ENCODE measurements around the gene ATP5F1B. TPM values are rescaled to one million over a fixed set of nuclear protein-coding genes. Genes with fewer than 3 reads are reported as not detected.
A peak's percentile ranks its signal among the peaks of the same experiment; 100 is the strongest.

Gene ATP5F1B
- total and polyA plus RNA-seq, 2 of the 13 experiments (the other 11 are each of a cell fraction or from before 2014, with no cell fraction given) = 1,051 to 1,180 TPM

GRCh38 chr12:56661979-56662638 lies 16.3 kb upstream of the ATP5F1B start:
- FAIRE-seq = no peak
- Histone ChIP-seq H3K36me3 (replicated peaks in 1 of 2; ENCODE audit: control insufficient read depth in 1 of 2, insufficient read depth in 2 of 2, low read length in 2 of 2) (peaks cover 5 to 28% of the 10 kb centered on the region in 2 experiments), H3K79me2 (ENCODE audit: insufficient read depth, low read length) (no peaks in the 10 kb centered on the region), H2AFZ (ENCODE audit: low read length) (no peak overlapping the region), H3K27ac (ENCODE audit: extremely low read length, insufficient read depth, low read length) (no peak overlapping the region), H3K4me1 (ENCODE audit: insufficient read depth, low read length) (no peaks in the 10 kb centered on the region), H3K27me3 (ENCODE audit: control insufficient read depth in 1 of 2, insufficient read depth in 2 of 2, low read length in 2 of 2) (no peaks in the 10 kb centered on the region), H3K4me3 (replicated peaks in 1 of 3; ENCODE audit: insufficient read depth in 1 of 3, low read depth in 2 of 3, low read length in 3 of 3) (no peak overlapping the region), H3K4me2 (ENCODE audit: low read depth, low read length) (no peak overlapping the region), H3K9me3 (ENCODE audit: low read length) (no peaks in the 10 kb centered on the region), H4K20me1 (ENCODE audit: insufficient read depth, low read length) (no peaks in the 10 kb centered on the region), H3K9ac (ENCODE audit: insufficient read depth, low read depth, low read length) (no peak overlapping the region)
- no peak for DNase-seq (ENCODE audit: low spot score)
- WGBS (ENCODE audit: low lambda C conversion rate) = 90% methylated on average over 13 of the region's 13 CpGs
- in situ Hi-C loops (cut with HindIII; ENCODE audit: extremely low pct_ligation_motif_present, low pct_unique_long_range_greater_than_20kb) = no loop called here
- POLR2A ChIA-PET = interaction anchor here (0.7 to 2.3 kb wide), 4 partner anchors 16 to 25 kb away, joined by 4 to 9 read pairs (median 6); partner anchors contain the start of gene ATP5F1B
- no TSS peak for BruUV-seq (replicated peaks)
- intact Hi-C loops (cut with micrococcal nuclease; ENCODE audit: unreplicated experiment) = no loop called here
- peak; percentile 22; the same call in 2 of the 3 replicates for ATAC-seq
- CTCF ChIA-PET (ENCODE audit: low intra/inter-chr PET ratio, low total read pairs) = no interaction called here
- TF ChIP-seq MAFG (CRISPR knock-in tag; IDR thresholded peaks at IDR 0.05) (no peak), ZNF337 (CRISPR knock-in tag; IDR thresholded peaks at IDR 0.05; ENCODE audit: borderline replicate concordance, low read depth) (no peak), RBM22 (optimal IDR thresholded peaks at IDR 0.05; ENCODE audit: low read length) (peak; percentile 30), BRF2 (CRISPR knock-in tag; IDR thresholded peaks at IDR 0.05) (0 out of 2 replicates have a peak, but pooled peaks have one; percentile 29), PAX8 (CRISPR knock-in tag; IDR thresholded peaks at IDR 0.05; ENCODE audit: borderline replicate concordance) (no peak), ZFP41 (CRISPR knock-in tag; IDR thresholded peaks at IDR 0.05; ENCODE audit: borderline replicate concordance) (no peak), ZC3H13 (CRISPR knock-in tag; IDR thresholded peaks at IDR 0.05) (peak; percentile 68; the same call in 1 of the 2 replicates), HNF4A (CRISPR knock-in tag; IDR thresholded peaks at IDR 0.05) (no peak), KDM2A (CRISPR knock-in tag; IDR thresholded peaks at IDR 0.05; ENCODE audit: borderline replicate concordance, low read depth) (0 out of 2 replicates have a peak, but pooled peaks have one; percentile 15), POLR2AphosphoS2 (IDR thresholded peaks at IDR 0.05; ENCODE audit: low read depth, low read length) (0 out of 2 replicates have a peak, but pooled peaks have one; percentile 39), AGO2 (optimal IDR thresholded peaks at IDR 0.05; ENCODE audit: low read depth, low read length) (peak; percentile 69), ZSCAN22 (CRISPR knock-in tag; IDR thresholded peaks at IDR 0.05) (no peak), ZNF770 (CRISPR knock-in tag; IDR thresholded peaks at IDR 0.05) (peak; percentile 31; the same call in 1 of the 2 replicates), POLR2AphosphoS5 (IDR thresholded peaks at IDR 0.05; ENCODE audit: low read depth, low read length) (peak; percentile 37), ZNF362 (CRISPR knock-in tag; IDR thresholded peaks at IDR 0.05; ENCODE audit: borderline replicate concordance) (no peak), SKI (IDR thresholded peaks at IDR 0.05; ENCODE audit: partially characterized antibody) (no peak), BORCS8-MEF2B (CRISPR knock-in tag; IDR thresholded peaks at IDR 0.05) (peak; percentile 33; the same call in 1 of the 2 replicates), ZNF12 (CRISPR knock-in tag; IDR thresholded peaks at IDR 0.05) (no peak), ZBTB25 (CRISPR knock-in tag; IDR thresholded peaks at IDR 0.05) (no peak)

Data from HepG2 (cell line).